Adipose tissue (tissue), 3 donors: Measurements from ENCODE around the gene ZNF677. TPM values are rescaled to one million over a fixed set of nuclear protein-coding genes. Genes with fewer than 3 reads are reported as not detected.
"Not testable (repeated sequence)": the region's sequence is repeated elsewhere in the genome, so short reads cannot be mapped to it uniquely, and the experiment has no call there.

Source experiments
- H3K27ac ChIP-seq: one replicate; pipeline ENCODE4 v1.5.1; 2013; ENCODE audit warnings: low read depth, low read length
- WGBS, 3 donors: extraction: QIAGEN DNeasy Blood & Tissue Kit; methylation state at CpG; one replicate each; pipeline ENCODE4 v1.1.7; 2013; 5-methylcytosine and 5-hydroxymethylcytosine counted together
- polyA plus RNA-seq, 3 donors: library from polyadenylated mRNA; stranded (reverse); fragments of 200-250 nt; gene quantifications; one replicate each; pipeline ENCODE4 v1.2.3, GENCODE V29; 2013
- donor health status: healthy with polysubstance abuse.
- donor health status: Bipolar disorder and iron deficiency.
- donor health status: healthy.

The ZNF677 gene
- polyA plus RNA-seq: 10 to 100 TPM in 1 of 3 donors, 1 to 10 TPM in 2; 5.9 to 12.4 (median 9.4) TPM

DNA sequence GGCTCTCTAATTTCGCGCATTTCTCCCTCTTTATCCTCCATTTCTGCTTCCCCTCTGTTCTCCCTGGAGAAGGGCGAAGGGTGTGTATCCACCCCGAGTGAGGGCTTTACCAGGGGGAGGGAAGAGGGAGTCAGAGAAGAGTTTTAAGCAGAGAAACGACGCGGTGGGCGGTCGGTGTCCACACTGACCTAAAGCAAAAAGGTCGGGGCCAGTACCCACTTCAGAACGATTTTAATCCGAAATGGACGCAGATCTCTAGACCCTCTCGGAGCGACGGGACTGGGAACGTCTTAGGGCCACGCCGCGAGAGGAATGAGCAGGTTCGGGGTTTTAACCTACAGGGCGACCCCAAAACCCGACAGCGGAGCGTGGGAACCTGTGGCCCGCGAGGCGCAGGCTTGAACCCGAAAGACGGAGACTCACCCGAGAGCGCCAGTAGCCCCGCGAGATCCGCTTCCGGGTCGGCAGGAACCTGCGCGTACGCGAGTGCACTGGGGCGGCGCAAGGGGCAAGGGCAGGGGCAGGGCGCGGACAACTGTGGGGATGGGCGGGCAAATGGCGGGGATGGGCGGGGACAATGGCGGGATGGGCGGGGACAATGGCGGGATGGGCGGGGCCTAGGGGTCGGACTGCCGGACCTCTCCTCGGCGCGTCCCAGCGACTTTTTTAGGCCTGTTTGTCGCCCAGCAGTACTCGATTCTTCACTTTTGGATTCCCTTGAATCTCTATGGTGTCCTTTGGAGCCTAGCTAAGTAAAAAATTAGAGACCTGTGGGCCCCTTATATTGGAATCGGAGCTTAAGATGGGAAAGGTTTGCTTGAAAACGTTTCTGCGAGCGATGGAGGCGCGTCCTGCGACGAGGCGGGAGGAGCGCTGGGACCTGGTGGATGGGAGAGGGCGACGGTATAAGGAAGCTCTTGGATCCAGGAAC, at the start of gene ZNF677:
Gene ZNF677 (minus strand): TSS at position 463 of the 931 bp plus-strand sequence. CDS start 3,323 bp downstream, outside the sequence.
- WGBS, 3 donors: 1% methylated on average over 72 of the region's 72 CpGs
- H3K27ac ChIP-seq: no peak within 1 kb of the TSS

DNA sequence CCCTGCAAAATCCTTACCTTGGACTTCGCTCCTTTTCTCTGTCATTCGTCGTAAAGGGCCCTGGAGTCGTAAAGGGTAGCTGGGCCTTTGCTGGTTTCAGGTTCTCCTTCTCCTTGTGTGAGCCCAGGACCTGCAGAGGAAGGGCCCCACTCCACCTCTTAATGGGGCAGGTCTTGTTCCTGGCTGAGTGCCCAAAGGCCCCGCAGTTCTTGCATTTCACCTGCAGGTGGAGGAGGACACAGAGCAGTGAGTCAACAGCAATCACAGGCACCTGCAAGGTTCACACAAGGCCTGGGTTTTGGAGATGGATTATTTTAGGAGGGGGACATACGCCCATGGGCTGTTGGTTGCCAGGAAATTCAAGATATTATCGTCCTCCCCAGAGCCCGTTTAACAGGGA, 46.7 kb upstream of the ZNF677 start:
- not testable (repeated sequence) for H3K27ac ChIP-seq
- WGBS, 3 donors: 20 to 33% methylated on average over 1 of the region's 8 CpGs; no CpG with 5 or more reads in 1 of the 3 donors

- 77 to 89% (median 84%) methylated on average over 7 of the region's 7 CpGs for WGBS, 3 donors
- H3K27ac ChIP-seq: no peak overlapping the region
These were observed 40.2 kb upstream of the ZNF677 start for GRCh38 chr19:53294786-53295441.

GRCh38 chr19:53290758-53291549, 36.3 kb upstream of the ZNF677 start:
- no peak overlapping the region for H3K27ac ChIP-seq
- 90 to 91% (median 91%) methylated on average over 47 of the region's 47 CpGs for WGBS, 3 donors

- 51 to 65% (median 62%) methylated on average over 4 of the region's 4 CpGs for WGBS, 3 donors
- H3K27ac ChIP-seq: no peak overlapping the region
These were observed 30.4 kb upstream of the ZNF677 start for GRCh38 chr19:53285087-53285486.

DNA sequence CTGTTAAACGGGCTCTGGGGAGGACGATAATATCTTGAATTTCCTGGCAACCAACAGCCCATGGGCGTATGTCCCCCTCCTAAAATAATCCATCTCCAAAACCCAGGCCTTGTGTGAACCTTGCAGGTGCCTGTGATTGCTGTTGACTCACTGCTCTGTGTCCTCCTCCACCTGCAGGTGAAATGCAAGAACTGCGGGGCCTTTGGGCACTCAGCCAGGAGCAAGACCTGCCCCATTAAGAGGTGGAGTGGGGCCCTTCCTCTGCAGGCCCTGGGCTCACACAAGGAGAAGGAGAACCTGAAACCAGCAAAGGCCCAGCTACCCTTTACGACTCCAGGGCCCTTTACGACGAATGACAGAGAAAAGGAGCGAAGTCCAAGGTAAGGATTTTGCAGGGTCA, 27.3 kb upstream of the ZNF677 start:
- not testable (repeated sequence) for H3K27ac ChIP-seq
- WGBS, 3 donors: 0 to 66% (median 13%) methylated on average over 1 to 3 of the region's 8 CpGs

GRCh38 chr19:53275480-53275879, 20.8 kb upstream of the ZNF677 start:
- no peak overlapping the region for H3K27ac ChIP-seq
- 90 to 95% (median 94%) methylated on average over 2 of the region's 2 CpGs for WGBS, 3 donors

- WGBS, 3 donors: 79 to 90% (median 84%) methylated on average over 9 of the region's 9 CpGs
- H3K27ac ChIP-seq: no peak overlapping the region
These were observed 17.4 kb upstream of the ZNF677 start for GRCh38 chr19:53272044-53272443.

DNA sequence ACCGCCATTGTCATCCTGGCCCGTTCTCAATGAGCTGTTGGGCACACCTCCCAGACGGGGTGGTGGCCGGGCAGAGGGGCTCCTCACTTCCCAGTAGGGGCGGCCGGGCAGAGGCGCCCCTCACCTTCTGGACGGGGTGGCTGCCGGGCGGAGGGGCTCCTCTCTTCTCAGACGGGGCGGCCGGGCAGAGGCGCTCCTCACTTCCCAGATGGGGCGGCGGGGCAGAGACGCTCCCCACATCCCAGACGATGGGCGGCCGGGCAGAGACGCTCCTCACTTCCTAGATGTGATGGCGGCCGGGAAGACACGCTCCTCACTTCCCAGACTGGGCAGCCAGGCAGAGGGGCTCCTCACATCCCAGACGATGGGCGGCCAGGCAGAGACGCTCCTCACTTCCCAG, 15.2 kb upstream of the ZNF677 start:
- 92 to 95% (median 95%) methylated on average over 8 to 27 of the region's 27 CpGs for WGBS, 3 donors
- H3K27ac ChIP-seq: not testable (repeated sequence)

DNA sequence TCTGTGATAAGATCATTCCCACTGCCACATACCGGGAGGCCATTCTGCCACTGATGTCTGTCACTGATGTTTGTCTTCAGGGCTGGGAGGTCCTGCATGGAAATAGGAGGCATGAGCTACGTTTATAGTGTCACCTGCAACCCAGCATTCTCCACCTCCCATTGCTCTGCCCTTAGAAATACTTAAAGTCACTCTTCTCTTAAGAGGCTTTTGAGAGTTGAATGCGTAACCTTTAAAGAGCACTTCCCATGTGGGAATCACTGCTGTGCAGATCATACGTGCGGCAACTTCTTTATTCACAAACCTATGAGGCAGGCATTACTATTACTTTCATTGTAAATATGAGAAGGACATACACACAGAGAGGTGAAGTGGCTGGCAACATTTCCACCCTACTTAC, 12.9 kb upstream of the ZNF677 start, which contains the start of gene VN1R4:
Gene VN1R4 (minus strand): TSS at position 101 of the 400 bp plus-strand sequence. CDS start 58 bp downstream, at position 43.
- 86 to 91% (median 87%) methylated on average over 4 of the region's 5 CpGs for WGBS, 3 donors
- H3K27ac ChIP-seq: not testable (repeated sequence)

GRCh38 chr19:53257715-53258342, 3.2 kb upstream of the ZNF677 start, which contains the start of gene VN1R2:
VN1R2 (plus strand) TSS chr19:53258292; CDS start chr19:53258376, 84 bp downstream.
- 54 to 67% (median 66%) methylated on average over 14 of the region's 14 CpGs for WGBS, 3 donors
- not testable (repeated sequence) for H3K27ac ChIP-seq

DNA sequence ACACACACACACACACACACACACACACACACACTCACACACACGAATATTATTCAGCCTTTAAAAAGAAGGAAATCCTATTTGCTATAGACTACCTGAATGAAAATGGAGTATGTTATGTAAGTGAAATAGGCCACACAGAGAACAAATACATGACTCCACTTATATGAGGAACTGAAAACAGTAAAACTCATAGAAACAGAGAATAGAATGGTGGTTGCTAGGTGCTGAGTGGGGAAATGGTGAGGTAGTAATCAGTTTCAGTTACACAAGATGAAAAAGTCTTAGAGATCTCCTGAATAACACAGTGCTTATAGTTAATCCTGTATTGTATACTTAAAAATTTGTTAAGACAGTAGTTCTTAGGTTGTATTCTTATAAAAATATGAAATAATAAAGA, 8.2 kb downstream of the ZNF677 start:
- 79 to 91% (median 89%) methylated on average over 1 of the region's 1 CpG for whole genome bisulfite sequencing, 3 donors
- no peak overlapping the region for H3K27ac ChIP-seq

DNA sequence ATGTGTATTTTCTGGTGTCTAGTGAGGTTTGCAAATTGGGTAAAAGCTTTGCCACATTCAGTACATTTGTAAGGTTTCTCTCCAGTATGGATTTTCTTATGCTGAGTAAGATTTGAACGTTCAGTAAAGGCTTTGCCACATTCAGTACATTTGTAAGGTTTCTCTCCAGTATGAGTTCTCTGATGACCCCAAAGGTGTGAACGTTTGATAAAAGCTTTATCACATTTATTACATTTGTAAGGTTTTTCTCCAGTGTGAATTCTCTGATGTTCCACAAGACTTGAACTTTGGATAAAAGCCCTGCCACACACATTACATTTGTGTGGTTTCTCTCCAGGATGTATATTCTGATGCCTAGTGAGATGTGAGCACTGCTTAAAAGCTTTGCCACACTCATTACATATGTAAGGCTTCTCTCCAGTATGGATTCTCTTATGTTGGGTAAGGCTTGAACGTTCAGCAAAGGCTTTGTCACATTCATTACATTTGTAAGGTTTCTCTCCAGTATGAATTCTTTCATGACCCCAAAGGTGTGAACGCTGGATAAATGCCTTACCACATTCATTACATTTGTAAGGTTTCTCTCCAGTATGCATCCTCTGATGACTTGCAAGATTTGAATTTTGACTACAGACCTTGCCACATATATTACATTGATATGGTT, 17.4 kb downstream of the ZNF677 start:
- 91 to 97% (median 95%) methylated on average over 4 of the region's 4 CpGs for WGBS, 3 donors
- H3K27ac ChIP-seq: no peak overlapping the region

- WGBS, 3 donors: 86 to 96% (median 94%) methylated on average over 14 to 20 of the region's 20 CpGs
These were observed 30.1 kb downstream of the ZNF677 start for GRCh38 chr19:53224606-53225005.

GRCh38 chr19:53222716-53223115, 32.0 kb downstream of the ZNF677 start:
- WGBS, 3 donors: 93 to 98% (median 97%) methylated on average over 8 to 28 of the region's 28 CpGs

More at GRCh38 chr19:53224606-53225005, 30.1 kb downstream of the ZNF677 start:
- H3K27ac ChIP-seq: no peak overlapping the region

DNA sequence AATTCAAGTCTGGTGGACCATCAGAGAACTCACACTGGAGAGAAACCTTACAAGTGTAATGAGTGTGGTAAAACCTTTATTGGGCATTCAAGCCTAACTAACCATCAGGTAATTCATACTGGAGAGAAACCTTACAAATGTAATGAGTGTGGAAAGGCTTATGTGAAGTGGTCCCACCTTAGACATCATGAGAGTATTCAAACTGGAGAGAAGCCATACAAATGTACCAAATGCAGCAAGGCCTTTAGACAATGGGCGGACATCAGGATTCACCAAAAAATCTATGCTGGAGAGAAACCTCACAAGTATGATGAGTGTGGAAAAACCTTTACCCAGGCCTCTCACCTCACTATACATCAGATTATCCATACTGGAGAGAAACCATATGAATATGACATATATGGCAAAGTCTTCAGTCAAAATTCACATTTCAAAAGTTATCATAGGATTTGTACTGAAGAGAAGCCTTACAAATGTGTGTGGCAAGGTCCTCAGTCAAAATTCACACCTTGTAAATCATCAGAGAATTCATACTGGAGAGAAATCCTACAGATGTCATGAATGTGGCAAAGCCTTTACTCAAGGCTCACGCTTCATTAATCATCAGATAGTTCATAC, 41.9 kb downstream of the ZNF677 start:
- no peak overlapping the region for H3K27ac ChIP-seq
- WGBS, 3 donors: 98 to 100% (median 99%) methylated on average over 2 of the region's 2 CpGs

More at GRCh38 chr19:53222716-53223115, 32.0 kb downstream of the ZNF677 start:
- H3K27ac ChIP-seq: not testable (repeated sequence)

DNA sequence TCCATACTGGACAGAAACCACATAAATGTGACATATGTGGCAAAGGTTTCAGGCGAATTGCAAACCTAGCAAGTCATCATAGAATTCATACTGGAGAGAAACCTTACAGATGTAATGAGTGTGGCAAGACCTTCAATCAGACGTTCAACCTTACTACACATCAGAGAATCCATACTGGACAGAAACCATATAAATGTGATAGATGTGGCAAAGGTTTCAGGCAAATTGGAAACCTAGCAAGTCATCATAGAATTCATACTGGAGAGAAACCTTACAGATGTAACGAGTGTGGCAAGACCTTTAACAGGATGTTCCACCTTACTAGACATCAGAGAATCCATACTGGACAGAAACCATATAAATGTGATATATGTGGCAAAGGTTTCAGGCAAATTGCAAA, 43.1 kb downstream of the ZNF677 start:
- H3K27ac ChIP-seq: not testable (repeated sequence)
- WGBS, 3 donors: 93 to 97% (median 94%) methylated on average over 3 of the region's 3 CpGs
